AG04450 (cell line): ENCODE data around the gene ZKSCAN4. TPM values are rescaled to one million over a fixed set of nuclear protein-coding genes. Genes with fewer than 3 reads are reported as not detected.
A peak's percentile ranks its signal among the peaks of the same experiment; 100 is the strongest.

Source experiments
- CTCF ChIA-PET: fragments of 300-600, 350-600 bp; formaldehyde crosslinking; extraction: SDS; loops from one replicate; lab custom pipeline; 2022; ENCODE audit warnings: antibody characterized with exemption, inconsistent platforms; lab: Charles Lee
- POLR2A ChIA-PET: fragments of 350-600 bp; formaldehyde crosslinking; extraction: SDS; loops from one replicate; lab custom pipeline; 2021; ENCODE audit warnings: antibody characterized with exemption, inconsistent platforms; lab: Yijun Ruan, JAX
- DNase-seq: peaks from one replicate; pipeline ENCODE4 v3.0.0-alpha.2; 2011; ENCODE audit warnings: low read depth, low spot score
- H3K27ac ChIP-seq: one replicate; pipeline ENCODE4 v1.5.1; 2012; ENCODE audit warnings: low read depth, low read length, control low read depth
- H3K27me3 ChIP-seq: one replicate; pipeline ENCODE4 v1.6.0; 2012; ENCODE audit warnings: low read length; ENCODE audit not compliant: control insufficient read depth, insufficient read depth
- H3K4me3 ChIP-seq: 2 replicates; pipeline ENCODE4 v1.5.1; 2011; ENCODE audit warnings: mild to moderate bottlenecking, low read depth, low read length, control low read depth
- H3K9me3 ChIP-seq: 2 replicates; pipeline ENCODE4 v1.5.1; 2012; ENCODE audit warnings: low read length; ENCODE audit not compliant: control insufficient read depth, insufficient read depth
- CTCF ChIP-seq: IDR thresholded peaks from 2 replicates; pipeline ENCODE4 v1.5.1; 2011; ENCODE audit warnings: low read depth, low read length, control low read depth, inconsistent platforms
- polyA plus RNA-seq: library from polyadenylated mRNA; depleted of rRNA; stranded (reverse); fragments of >200 nt; gene quantifications from 2 replicates; pipeline ENCODE4 v1.2.3, GENCODE V29; 2011

ZKSCAN4 gene
- polyA plus RNA-seq, 1 experiment: 4.7 TPM

GRCh38 chr6:28274888-28275287, 22.8 kb upstream of the ZKSCAN4 start:
- CTCF ChIA-PET: no interaction called here
- no peak for DNase-seq
- no peak for TF ChIP-seq CTCF
- Histone ChIP-seq H3K27ac (no peak overlapping the region), H3K9me3 (no peaks in the 10 kb centered on the region), H3K27me3 (no peaks in the 10 kb centered on the region), H3K4me3 (no peak overlapping the region)
- POLR2A ChIA-PET: no interaction called here

GRCh38 chr6:28269492-28269891, 17.4 kb upstream of the ZKSCAN4 start:
- ChIA-PET POLR2A (interaction anchor here (1.1 to 2.3 kb wide), 2 partner anchors 12 to 17 kb away, joined by 5 to 10 read pairs; partner anchors contain the start of genes PGBD1 and ZKSCAN4), CTCF (interaction anchor here (4.3 kb wide), 1 partner anchor 87 kb away, joined by 28 read pairs; no protein-coding TSS in a partner anchor)
- peak; percentile 38 for DNase-seq
- Histone ChIP-seq H3K9me3 (no peaks in the 10 kb centered on the region), H3K27me3 (no peaks in the 10 kb centered on the region), H3K4me3 (no peak overlapping the region), H3K27ac (no peak overlapping the region)
- no peak for TF ChIP-seq CTCF

GRCh38 chr6:28267695-28268059, 15.6 kb upstream of the ZKSCAN4 start:
- ChIA-PET CTCF (interaction anchor here (1.4 to 4.3 kb wide), 2 partner anchors 88 to 116 kb away, joined by 4 to 28 read pairs; no protein-coding TSS in a partner anchor), POLR2A (interaction anchor here (0.6 to 2.3 kb wide), 6 partner anchors 14 to 1719 kb away, joined by 3 to 14 read pairs (median 6); partner anchors contain the start of genes PGBD1, ZKSCAN3, ZKSCAN4 and ZKSCAN8)
- no peak for DNase-seq
- Histone ChIP-seq H3K9me3 (no peaks in the 10 kb centered on the region), H3K27me3 (no peaks in the 10 kb centered on the region), H3K4me3 (peak overlapping the region; percentile 75), H3K27ac (peak overlapping the region; percentile 88)
- no peak for TF ChIP-seq CTCF

GRCh38 chr6:28266962-28267694, 15.1 kb upstream of the ZKSCAN4 start, which contains the start of gene ZSCAN26:
TSS of gene ZSCAN26 (plus strand) at chr6:28267143. CDS start at chr6:28271920, 4,777 bp downstream.
- Histone ChIP-seq H3K4me3 (peak within 1 kb of the TSS; percentile 75), H3K27me3 (no peaks in the 10 kb centered on the region), H3K9me3 (no peaks in the 10 kb centered on the region), H3K27ac (peak within 1 kb of the TSS; percentile 88)
- CTCF ChIA-PET: interaction anchor here (0.7 to 4.3 kb wide), 4 partner anchors 14 to 527 kb away, joined by 3 to 28 read pairs (median 4); partner anchors contain the start of gene PGBD1
- DNase-seq: peak; percentile 82
- POLR2A ChIA-PET: interaction anchor here (0.6 to 1.6 kb wide), 8 partner anchors 14 to 1120 kb away, joined by 3 to 14 read pairs (median 3); partner anchors contain the start of genes PGBD1, ZKSCAN3, ZKSCAN4 and ZKSCAN8
- TF ChIP-seq CTCF: no peak
